ENCODE data around the gene CDKN2B-AS1.

CDKN2B-AS1 gene

DNA sequence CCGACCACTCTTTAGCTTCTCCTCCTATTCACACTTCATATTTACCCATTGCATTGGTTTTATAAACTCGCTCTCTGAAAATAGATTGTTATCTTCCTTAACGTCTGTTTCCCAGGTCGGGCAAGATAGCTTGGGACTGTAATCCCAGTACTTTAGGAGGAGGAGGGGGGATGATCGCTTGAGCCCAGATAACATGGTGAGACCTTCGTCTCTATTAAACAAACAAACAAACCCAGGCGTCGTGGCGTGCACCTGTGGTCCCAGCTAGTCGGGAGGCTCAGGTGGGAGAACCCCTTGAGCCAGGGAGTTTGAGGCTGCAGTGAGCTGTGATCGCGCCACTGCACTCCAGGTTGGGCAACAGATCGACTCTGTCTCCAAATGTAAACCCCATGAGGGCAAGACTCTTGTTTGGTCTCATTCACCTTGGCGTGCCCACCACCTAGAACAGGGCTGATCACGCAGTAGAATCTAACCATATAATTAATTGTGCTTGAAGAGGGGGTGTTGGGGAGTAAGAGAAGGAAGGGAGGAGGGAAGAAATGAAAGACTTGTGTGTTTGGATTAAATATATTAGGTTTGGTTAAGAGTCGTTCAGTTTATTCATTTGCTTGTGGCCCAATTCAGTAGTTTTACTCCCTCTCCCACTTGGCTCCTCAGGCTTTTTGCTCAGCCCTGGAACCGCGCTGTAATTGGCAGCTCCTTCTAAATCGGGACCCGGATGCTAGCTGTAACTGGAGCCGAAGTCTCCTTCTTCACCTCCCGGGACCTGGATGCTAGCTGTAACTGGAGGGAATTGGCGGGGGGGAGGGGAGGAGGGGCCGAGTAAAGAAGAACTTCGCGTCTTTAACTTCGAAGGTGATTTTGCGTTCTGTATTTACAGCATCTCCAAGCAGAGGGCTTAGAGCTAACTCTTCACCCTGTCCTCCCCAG is 25.3 kb upstream of the CDKN2B-AS1 start:
- no peaks in the 10 kb centered on the region; the same call in none of the 2 replicates for H3K27me3 ChIP-seq (replicated peaks; ENCODE audit: control insufficient read depth, insufficient read depth, low read length)
- no peak overlapping the region for H3K4me3 ChIP-seq (replicated peaks; ENCODE audit: low read depth, low read length)
- no peaks in the 10 kb centered on the region for H3K36me3 ChIP-seq (ENCODE audit: control insufficient read depth, insufficient read depth, low read length)
- TF ChIP-seq, protein P1, sequence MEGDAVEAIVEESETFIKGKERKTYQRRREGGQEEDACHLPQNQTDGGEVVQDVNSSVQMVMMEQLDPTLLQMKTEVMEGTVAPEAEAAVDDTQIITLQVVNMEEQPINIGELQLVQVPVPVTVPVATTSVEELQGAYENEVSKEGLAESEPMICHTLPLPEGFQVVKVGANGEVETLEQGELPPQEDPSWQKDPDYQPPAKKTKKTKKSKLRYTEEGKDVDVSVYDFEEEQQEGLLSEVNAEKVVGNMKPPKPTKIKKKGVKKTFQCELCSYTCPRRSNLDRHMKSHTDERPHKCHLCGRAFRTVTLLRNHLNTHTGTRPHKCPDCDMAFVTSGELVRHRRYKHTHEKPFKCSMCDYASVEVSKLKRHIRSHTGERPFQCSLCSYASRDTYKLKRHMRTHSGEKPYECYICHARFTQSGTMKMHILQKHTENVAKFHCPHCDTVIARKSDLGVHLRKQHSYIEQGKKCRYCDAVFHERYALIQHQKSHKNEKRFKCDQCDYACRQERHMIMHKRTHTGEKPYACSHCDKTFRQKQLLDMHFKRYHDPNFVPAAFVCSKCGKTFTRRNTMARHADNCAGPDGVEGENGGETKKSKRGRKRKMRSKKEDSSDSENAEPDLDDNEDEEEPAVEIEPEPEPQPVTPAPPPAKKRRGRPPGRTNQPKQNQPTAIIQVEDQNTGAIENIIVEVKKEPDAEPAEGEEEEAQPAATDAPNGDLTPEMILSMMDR (IDR thresholded peaks at IDR 0.05; ENCODE audit: insufficient read depth, low read length, poor library complexity, severe bottlenecking): no peak
- no peak for DNase-seq (ENCODE audit: extremely low read depth, insufficient read length)

DNA sequence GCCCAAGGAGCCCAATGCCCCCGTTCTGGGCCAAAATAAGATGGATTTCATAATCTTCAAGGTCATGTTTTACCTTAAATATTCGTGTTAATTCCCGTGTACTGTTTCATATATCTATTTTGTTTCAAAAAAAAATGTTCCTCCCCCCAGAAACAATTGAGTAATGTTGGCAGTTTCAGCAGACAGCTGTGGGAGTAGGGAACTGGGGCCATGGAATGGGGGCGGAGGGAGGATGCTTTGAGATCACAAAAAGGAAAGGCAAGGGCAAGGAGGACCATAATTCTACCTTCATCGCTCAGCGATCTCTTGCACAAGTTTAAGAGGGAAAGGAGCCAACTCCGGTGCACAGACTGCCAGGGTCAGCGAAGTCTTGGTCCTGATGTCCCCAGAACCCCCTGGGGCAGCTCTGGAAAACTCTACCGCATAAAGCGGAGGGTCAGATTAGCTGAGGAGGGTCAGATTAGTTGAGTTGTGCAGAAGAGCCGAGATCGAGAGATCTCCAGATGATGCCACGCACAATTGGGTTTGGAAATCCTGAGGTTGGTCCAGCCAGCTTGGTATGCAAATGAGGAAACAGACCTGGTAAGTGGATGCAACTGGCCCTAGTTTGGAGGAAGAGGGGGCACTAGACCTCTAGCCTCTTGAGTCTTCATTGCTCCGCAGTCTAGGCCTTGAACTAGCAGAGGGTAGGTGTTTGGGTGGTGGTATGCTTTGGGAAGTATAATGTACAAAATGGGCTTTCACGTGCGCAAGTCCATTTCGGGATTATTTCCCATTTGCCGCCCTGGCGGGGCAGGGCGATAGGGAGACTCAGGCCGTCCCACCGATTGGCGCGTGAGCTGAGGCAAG is 24.4 kb upstream of the CDKN2B-AS1 start:
- Histone ChIP-seq H3K36me3 (ENCODE audit: control insufficient read depth, insufficient read depth, low read length) (no peaks in the 10 kb centered on the region), H3K27me3 (replicated peaks; ENCODE audit: control insufficient read depth, insufficient read depth, low read length) (no peaks in the 10 kb centered on the region; the same call in none of the 2 replicates), H3K4me3 (replicated peaks; ENCODE audit: low read depth, low read length) (no peak overlapping the region)
- TF ChIP-seq, protein P1 (IDR thresholded peaks at IDR 0.05; ENCODE audit: insufficient read depth, low read length, poor library complexity, severe bottlenecking): no peak
- no peak for DNase-seq (ENCODE audit: extremely low read depth, insufficient read length)

DNA sequence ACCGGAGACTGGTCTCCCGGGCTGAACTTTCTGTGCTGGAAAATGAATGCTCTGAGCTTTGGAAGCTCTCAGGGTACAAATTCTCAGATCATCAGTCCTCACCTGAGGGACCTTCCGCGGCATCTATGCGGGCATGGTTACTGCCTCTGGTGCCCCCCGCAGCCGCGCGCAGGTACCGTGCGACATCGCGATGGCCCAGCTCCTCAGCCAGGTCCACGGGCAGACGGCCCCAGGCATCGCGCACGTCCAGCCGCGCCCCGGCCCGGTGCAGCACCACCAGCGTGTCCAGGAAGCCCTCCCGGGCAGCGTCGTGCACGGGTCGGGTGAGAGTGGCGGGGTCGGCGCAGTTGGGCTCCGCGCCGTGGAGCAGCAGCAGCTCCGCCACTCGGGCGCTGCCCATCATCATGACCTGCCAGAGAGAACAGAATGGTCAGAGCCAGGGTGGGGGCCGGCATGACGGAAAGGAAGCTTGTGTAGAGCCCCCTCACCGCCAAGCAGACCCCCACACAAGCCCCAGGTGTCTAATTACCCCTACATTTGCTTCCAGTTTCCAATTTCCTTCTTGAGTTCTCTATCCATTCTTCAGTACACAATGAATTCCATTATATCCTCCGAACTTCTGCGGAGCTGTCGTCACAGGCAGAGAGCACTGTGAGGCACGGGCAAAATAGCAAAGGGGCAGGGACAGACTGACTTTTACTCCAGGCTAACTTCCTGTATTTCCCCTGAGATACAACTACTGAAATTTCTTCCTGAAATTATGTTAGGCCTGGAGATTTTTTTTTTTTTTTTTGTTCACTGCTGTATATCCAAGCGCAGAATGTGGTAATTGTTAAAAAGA is 23.6 kb upstream of the CDKN2B-AS1 start:
- no peak for DNase-seq (ENCODE audit: extremely low read depth, insufficient read length)
- TF ChIP-seq, protein P1 (IDR thresholded peaks at IDR 0.05; ENCODE audit: insufficient read depth, low read length, poor library complexity, severe bottlenecking): no peak

DNA sequence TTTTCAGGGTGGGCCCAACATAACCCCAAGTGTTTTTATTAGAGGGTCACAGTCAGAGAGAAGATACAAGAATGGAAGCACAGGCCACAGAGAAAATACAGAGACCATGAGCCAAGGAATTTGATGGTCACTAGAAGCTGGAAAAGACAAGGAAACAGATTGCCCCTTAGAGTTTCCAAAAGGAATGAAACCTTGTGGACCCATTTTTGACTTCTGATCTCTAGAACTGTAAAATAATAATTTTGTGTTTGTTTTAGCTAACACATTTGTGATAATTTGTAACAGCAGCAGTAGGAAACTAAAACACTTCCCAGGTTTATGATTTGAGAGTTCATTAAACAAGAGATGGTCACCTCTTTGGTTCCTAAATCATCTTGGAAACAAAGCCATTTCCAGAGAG is 22.2 kb upstream of the CDKN2B-AS1 start:
- Histone ChIP-seq H3K27me3 (replicated peaks; ENCODE audit: control insufficient read depth, insufficient read depth, low read length) (no peaks in the 10 kb centered on the region; the same call in none of the 2 replicates), H3K36me3 (ENCODE audit: control insufficient read depth, insufficient read depth, low read length) (no peaks in the 10 kb centered on the region), H3K4me3 (replicated peaks; ENCODE audit: low read depth, low read length) (no peak overlapping the region)
- TF ChIP-seq, protein P1 (IDR thresholded peaks at IDR 0.05; ENCODE audit: insufficient read depth, low read length, poor library complexity, severe bottlenecking): no peak
- no peak for DNase-seq (ENCODE audit: extremely low read depth, insufficient read length)

More for the DNA sequence above, 23.6 kb upstream of the CDKN2B-AS1 start:
- Histone ChIP-seq H3K27me3 (replicated peaks; ENCODE audit: control insufficient read depth, insufficient read depth, low read length) (no peaks in the 10 kb centered on the region; the same call in none of the 2 replicates), H3K36me3 (ENCODE audit: control insufficient read depth, insufficient read depth, low read length) (no peaks in the 10 kb centered on the region), H3K4me3 (replicated peaks; ENCODE audit: low read depth, low read length) (no peak overlapping the region)

DNA sequence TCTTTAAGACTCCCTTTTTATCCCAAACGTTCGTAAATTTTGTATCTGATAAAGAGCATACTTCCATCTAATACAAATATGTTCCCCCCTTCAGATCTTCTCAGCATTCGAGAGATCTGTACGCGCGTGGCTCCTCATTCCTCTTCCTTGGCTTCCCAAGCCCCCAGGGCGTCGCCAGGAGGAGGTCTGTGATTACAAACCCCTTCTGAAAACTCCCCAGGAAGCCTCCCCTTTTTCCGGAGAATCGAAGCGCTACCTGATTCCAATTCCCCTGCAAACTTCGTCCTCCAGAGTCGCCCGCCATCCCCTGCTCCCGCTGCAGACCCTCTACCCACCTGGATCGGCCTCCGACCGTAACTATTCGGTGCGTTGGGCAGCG is 20.3 kb upstream of the CDKN2B-AS1 start:
- DNase-seq (ENCODE audit: extremely low read depth, insufficient read length): no peak
- no peaks in the 10 kb centered on the region for H3K27me3 ChIP-seq (replicated peaks; ENCODE audit: control insufficient read depth, insufficient read depth, low read length)
- TF ChIP-seq, protein P1 (IDR thresholded peaks at IDR 0.05; ENCODE audit: insufficient read depth, low read length, poor library complexity, severe bottlenecking): no peak
- H3K36me3 ChIP-seq (ENCODE audit: control insufficient read depth, insufficient read depth, low read length): no peaks in the 10 kb centered on the region
- H3K4me3 ChIP-seq (replicated peaks; ENCODE audit: low read depth, low read length): peak overlapping the region; percentile 64
